Thoracic aorta (tissue), 2 donors: ENCODE results near the gene FBLN5. TPM values are rescaled to one million over a fixed set of nuclear protein-coding genes. Genes with fewer than 3 reads are reported as not detected.

Source experiments
- ATAC-seq: fragments of 150-250 bp; one replicate; pipeline ENCODE4 v1.8.0; 2017; ENCODE audit warnings: low read depth; ENCODE audit not compliant: insufficient number of reproducible peaks, low FRiP score
- DNase-seq: peaks from one replicate; pipeline ENCODE4 v3.0.0-alpha.2; 2020; ENCODE audit warnings: low spot score
- H3K27ac ChIP-seq, 2 donors: fragments of 200-600 bp; sonication (generic); 1 replicate in 1 of 2; 2 replicates in 1 of 2; pipeline ENCODE4 v1.5.1; 2016; ENCODE audit warnings: mild to moderate bottlenecking in 2 of 2, moderate library complexity in 2 of 2
- H3K27me3 ChIP-seq: fragments of 200-600 bp; sonication (generic); replicated peaks from 2 replicates; pipeline ENCODE4 v1.6.0; 2016; ENCODE audit warnings: mild to moderate bottlenecking; ENCODE audit not compliant: insufficient read depth
- H3K36me3 ChIP-seq: fragments of 200-600 bp; sonication (generic); one replicate; pipeline ENCODE4 v1.5.1; 2016
- H3K4me1 ChIP-seq, 2 donors: fragments of 200-600 bp; sonication (generic); 1 replicate in 1 of 2; 2 replicates in 1 of 2; pipeline versions ENCODE4 v1.5.1 to v1.6.0; 2016; ENCODE audit warnings: low read depth in 2 of 2, mild to moderate bottlenecking in 1 of 2; ENCODE audit not compliant: control insufficient read depth in 1 of 2
- H3K4me3 ChIP-seq: fragments of 200-600 bp; sonication (generic); 2 replicates; pipeline ENCODE4 v1.5.1; 2016; ENCODE audit warnings: mild to moderate bottlenecking
- H3K9me3 ChIP-seq: fragments of 200-600 bp; sonication (generic); 2 replicates; pipeline ENCODE4 v1.5.1; 2016
- CTCF ChIP-seq: fragments of 200-600 bp; sonication (generic); IDR thresholded peaks from one replicate; pipeline ENCODE4 v1.5.1; 2019; ENCODE audit warnings: antibody characterized with exemption
- total RNA-seq, 2 donors: library from RNA; depleted of rRNA; stranded (reverse); fragments of >200 nt; gene quantifications; one replicate each; pipeline versions ENCODE4 v1.1.0 to v1.2.3, GENCODE V29; 2016

The FBLN5 gene
- total RNA-seq, 2 donors from 2014 or later: 824 to 1,103 TPM

GRCh38 chr14:91918186-91918883 lies 29.2 kb downstream of the FBLN5 start:
- H3K4me1 ChIP-seq: peaks cover 50 to 63% of the 10 kb centered on the region in 2 donors
- H3K27ac ChIP-seq: peak overlapping the region; percentile 86 to 88
- no peak overlapping the region for H3K4me3 ChIP-seq
- DNase-seq (no peak), ATAC-seq (peak; percentile 39)
- H3K27me3 ChIP-seq: no peaks in the 10 kb centered on the region
- H3K9me3 ChIP-seq: no peaks in the 10 kb centered on the region
- H3K36me3 ChIP-seq: peaks cover 12% of the 10 kb centered on the region
- no peak for TF ChIP-seq CTCF

GRCh38 chr14:91912035-91912434 lies 35.5 kb downstream of the FBLN5 start:
- DNase-seq (no peak), ATAC-seq (no peak)
- TF ChIP-seq CTCF: no peak
- Histone ChIP-seq H3K27ac (peak overlapping the region in 1 of 2 donors; percentile 32), H3K27me3 (no peaks in the 10 kb centered on the region), H3K4me1 (peaks cover 2 to 48% of the 10 kb centered on the region in 2 donors), H3K9me3 (no peaks in the 10 kb centered on the region), H3K4me3 (no peak overlapping the region), H3K36me3 (peaks cover 8% of the 10 kb centered on the region)

DNA sequence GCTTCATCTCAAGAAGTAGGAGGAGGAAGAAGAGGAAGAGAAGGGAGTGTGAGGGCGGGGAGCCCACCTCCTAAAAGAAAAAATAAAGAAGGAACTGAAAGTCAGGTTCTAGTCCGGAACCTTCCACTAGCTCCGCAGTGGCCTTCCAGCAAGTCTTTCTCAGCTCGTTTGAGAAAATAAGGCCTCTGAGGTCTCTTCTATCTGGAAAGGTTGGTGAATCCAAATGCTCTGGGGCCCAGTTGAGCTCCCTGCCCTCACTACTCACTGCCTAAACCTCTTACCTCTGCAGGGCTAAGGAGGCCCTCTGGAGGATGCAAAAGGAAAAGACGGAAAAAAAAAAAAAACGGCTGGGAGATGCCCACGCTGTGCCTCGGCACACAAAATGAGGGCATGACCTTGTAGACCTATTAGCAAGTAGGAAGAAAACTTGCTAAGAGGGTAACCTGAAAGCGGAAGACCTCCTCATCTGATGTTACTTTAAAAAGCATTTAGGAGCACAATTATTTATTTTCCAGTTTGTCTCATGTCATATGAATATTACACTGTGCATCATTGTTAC lies 35.9 kb downstream of the FBLN5 start:
- no peak for TF ChIP-seq CTCF
- ATAC-seq (peak; percentile 32), DNase-seq (no peak)
- Histone ChIP-seq H3K4me3 (no peak overlapping the region), H3K9me3 (no peaks in the 10 kb centered on the region), H3K4me1 (peaks cover 2 to 50% of the 10 kb centered on the region in 2 donors), H3K36me3 (peaks cover 9% of the 10 kb centered on the region), H3K27ac (peak overlapping the region; percentile 2 to 16), H3K27me3 (no peaks in the 10 kb centered on the region)

DNA sequence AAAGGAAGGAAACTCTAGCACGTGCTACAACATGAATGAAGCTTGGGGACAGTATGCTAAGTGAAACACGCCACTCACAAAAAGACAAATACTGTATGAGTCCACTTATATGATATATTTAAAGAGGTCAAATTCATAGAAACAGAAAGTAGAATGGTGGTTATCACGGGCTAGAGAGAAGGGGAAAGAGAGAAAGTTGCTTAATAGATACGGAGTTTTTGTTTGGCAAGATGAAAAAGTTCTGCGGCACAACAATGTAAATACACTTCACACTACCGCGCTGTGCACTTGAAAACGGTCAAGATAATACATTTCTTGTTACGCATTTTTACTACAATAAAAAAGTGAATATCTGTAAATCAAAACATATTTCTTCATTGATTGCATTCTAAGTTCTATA lies 37.3 kb downstream of the FBLN5 start:
- Histone ChIP-seq H3K27ac (no peak overlapping the region), H3K36me3 (peaks cover 10% of the 10 kb centered on the region), H3K9me3 (no peaks in the 10 kb centered on the region), H3K4me1 (peaks cover 2 to 63% of the 10 kb centered on the region in 2 donors), H3K4me3 (no peak overlapping the region), H3K27me3 (no peaks in the 10 kb centered on the region)
- no peak for ATAC-seq
- TF ChIP-seq CTCF: no peak
- no peak for DNase-seq

DNA sequence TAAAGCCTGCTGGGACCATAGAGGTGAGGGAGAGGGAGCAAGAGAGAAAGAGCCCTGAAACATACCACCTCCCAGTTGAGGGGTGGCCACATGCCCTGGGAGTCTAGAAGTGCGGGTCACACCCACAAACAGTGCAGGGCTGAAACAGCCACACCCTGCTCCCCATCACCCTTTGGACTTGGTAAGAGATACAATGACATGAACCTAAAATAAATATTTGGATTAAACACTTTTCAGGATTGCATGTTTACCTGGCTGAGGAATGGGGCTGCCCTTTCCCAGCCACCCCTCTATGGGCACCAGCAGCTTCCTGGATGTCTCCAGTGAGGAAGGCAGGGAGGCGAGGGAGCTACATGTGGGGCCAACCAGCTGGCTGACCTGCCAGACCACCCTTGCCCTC lies 41.1 kb downstream of the FBLN5 start:
- no peaks in the 10 kb centered on the region for H3K27me3 ChIP-seq
- peaks cover 10% of the 10 kb centered on the region for H3K36me3 ChIP-seq
- ATAC-seq (no peak), DNase-seq (no peak)
- H3K9me3 ChIP-seq: no peaks in the 10 kb centered on the region
- TF ChIP-seq CTCF: no peak
- H3K4me1 ChIP-seq: peaks cover 26 to 86% of the 10 kb centered on the region in 2 donors
- H3K4me3 ChIP-seq: no peak overlapping the region
- H3K27ac ChIP-seq: peak overlapping the region; percentile 94 to 96
